Gastroesophageal sphincter (tissue), 4 donors: ENCODE results near the gene USP12. TPM values are rescaled to one million over a fixed set of nuclear protein-coding genes. Genes with fewer than 3 reads are reported as not detected.
A peak's percentile ranks its signal among the peaks of the same experiment; 100 is the strongest.

Experiments
- ATAC-seq: fragments of 150-250 bp; one replicate; pipeline ENCODE4 v1.9.1; 2016; ENCODE audit warnings: mild to moderate bottlenecking, moderate library complexity
- H3K27ac ChIP-seq, 4 donors: fragments of 200-600 bp; sonication (generic) in 3 of 4; 1 replicate in 3 of 4; 2 replicates in 1 of 4; pipeline ENCODE4 v1.5.1; 2016 to 2019
- H3K27me3 ChIP-seq: fragments of 200-600 bp; sonication (generic); one replicate; pipeline ENCODE4 v1.5.1; 2019
- H3K36me3 ChIP-seq, 2 donors: fragments of 200-600 bp; sonication (generic); one replicate each; pipeline ENCODE4 v1.5.1; 2019; ENCODE audit warnings: control low read depth in 1 of 2
- H3K4me1 ChIP-seq, 3 donors: fragments of 200-600 bp; sonication (generic); 1 replicate in 2 of 3; 2 replicates in 1 of 3; pipeline ENCODE4 v1.5.1; 2016 to 2019; ENCODE audit warnings: control low read depth in 2 of 3
- H3K4me3 ChIP-seq, 2 donors: fragments of 200-600 bp; sonication (generic); one replicate each; pipeline ENCODE4 v1.5.1; 2019; ENCODE audit warnings: mild to moderate bottlenecking in 1 of 2, moderate library complexity in 1 of 2
- H3K9me3 ChIP-seq, 3 donors: fragments of 200-600 bp; sonication (generic); one replicate each; pipeline ENCODE4 v1.5.1; 2017 to 2019; ENCODE audit warnings: control low read depth in 2 of 3
- EP300 ChIP-seq: sonication (generic); formaldehyde crosslinking; IDR thresholded peaks from one replicate; pipeline ENCODE4 v1.6.1; 2017; ENCODE audit warnings: antibody characterized with exemption, mild to moderate bottlenecking
- POLR2A ChIP-seq, 2 donors: fragments of 450-650 bp; IDR thresholded peaks; one replicate each; pipeline ENCODE4 v1.6.1; 2017; ENCODE audit warnings: antibody characterized with exemption in 2 of 2, mild to moderate bottlenecking in 2 of 2, moderate library complexity in 1 of 2
- POLR2AphosphoS5 ChIP-seq: sonication (generic); formaldehyde crosslinking; IDR thresholded peaks from one replicate; pipeline ENCODE4 v1.6.1; 2017; ENCODE audit warnings: antibody characterized with exemption
- WGBS, 2 donors: methylation state at CpG; one replicate each; pipeline ENCODE4 v1.1.5; 2018; ENCODE audit warnings: low coverage in 1 of 2; 5-methylcytosine and 5-hydroxymethylcytosine counted together
- total RNA-seq, 4 donors: library from RNA; depleted of rRNA; stranded (reverse); fragments of >200 nt; gene quantifications; one replicate each; pipeline ENCODE4 v1.1.0, GENCODE V29; 2016
- TF ChIP-seq, protein P1 (sequence below), 4 experiments: fragments of 200-600 bp in 2 of 4; fragments of 450-650 bp in 2 of 4; sonication (generic) in 1 of 4; IDR thresholded peaks; one replicate each; pipeline ENCODE4 v1.5.1; 2017 to 2019; ENCODE audit warnings: antibody characterized with exemption in 4 of 4, mild to moderate bottlenecking in 2 of 4, moderate library complexity in 2 of 4

The USP12 gene
- total RNA-seq, 4 donors from 2014 or later, result 55.7 to 116 (median 78.8) TPM

DNA sequence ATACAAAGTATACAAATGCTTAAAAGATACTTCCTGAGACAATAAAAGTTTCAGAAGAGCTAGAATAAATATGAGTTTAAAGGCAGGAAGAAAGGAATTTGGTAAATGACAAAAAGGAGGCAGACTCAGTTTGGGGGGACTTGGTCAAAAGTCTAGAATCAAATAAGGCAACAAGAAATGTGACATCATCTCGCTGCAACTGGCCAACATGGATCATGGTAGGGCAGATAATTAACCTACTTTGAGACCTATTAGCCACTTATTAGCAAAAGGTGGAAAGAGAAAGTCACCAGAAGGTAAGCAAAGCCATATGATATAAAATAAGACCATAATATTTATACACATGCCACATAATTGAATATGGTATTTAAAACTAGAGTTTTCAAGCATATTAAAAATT, 5.3 kb downstream of the USP12 start:
- Histone ChIP-seq H3K4me1 (peaks cover 46 to 92% (median 50%) of the 10 kb centered on the region in 3 donors), H3K9me3 (no peaks in the 10 kb centered on the region), H3K4me3 (no peak overlapping the region), H3K27me3 (no peaks in the 10 kb centered on the region), H3K27ac (peak overlapping the region; percentile 59 to 99 (median 96)), H3K36me3 (no peaks in the 10 kb centered on the region)
- ATAC-seq, result no peak
- WGBS, 2 donors, result 53 to 89% methylated on average over 1 of the region's 1 CpG
- TF ChIP-seq EP300 (no peak), POLR2AphosphoS5 (no peak), POLR2A (IDR thresholded peaks at IDR 0.05) (no peak)
- TF ChIP-seq, protein P1, sequence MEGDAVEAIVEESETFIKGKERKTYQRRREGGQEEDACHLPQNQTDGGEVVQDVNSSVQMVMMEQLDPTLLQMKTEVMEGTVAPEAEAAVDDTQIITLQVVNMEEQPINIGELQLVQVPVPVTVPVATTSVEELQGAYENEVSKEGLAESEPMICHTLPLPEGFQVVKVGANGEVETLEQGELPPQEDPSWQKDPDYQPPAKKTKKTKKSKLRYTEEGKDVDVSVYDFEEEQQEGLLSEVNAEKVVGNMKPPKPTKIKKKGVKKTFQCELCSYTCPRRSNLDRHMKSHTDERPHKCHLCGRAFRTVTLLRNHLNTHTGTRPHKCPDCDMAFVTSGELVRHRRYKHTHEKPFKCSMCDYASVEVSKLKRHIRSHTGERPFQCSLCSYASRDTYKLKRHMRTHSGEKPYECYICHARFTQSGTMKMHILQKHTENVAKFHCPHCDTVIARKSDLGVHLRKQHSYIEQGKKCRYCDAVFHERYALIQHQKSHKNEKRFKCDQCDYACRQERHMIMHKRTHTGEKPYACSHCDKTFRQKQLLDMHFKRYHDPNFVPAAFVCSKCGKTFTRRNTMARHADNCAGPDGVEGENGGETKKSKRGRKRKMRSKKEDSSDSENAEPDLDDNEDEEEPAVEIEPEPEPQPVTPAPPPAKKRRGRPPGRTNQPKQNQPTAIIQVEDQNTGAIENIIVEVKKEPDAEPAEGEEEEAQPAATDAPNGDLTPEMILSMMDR (IDR thresholded peaks at IDR 0.05), result no peak

DNA sequence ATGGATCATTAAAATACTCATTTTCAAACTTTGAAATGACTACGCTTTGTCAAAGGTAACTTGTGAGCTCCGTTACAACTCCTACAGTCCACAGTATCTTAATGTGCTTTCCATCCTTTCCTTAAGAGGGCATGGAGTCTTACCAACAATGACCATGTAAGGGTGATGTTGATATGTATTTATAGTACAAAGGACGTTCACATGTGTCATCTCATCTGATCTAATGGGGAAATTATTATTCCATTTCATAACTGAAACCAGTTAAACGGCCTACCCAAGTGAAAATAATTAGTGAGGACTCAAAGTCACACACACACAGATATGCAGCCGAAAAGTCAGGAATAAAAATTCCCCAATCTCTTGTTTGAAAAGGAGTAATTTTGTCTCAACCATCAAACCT, 9.6 kb downstream of the USP12 start:
- Histone ChIP-seq H3K36me3 (no peaks in the 10 kb centered on the region), H3K27me3 (no peaks in the 10 kb centered on the region), H3K27ac (peak overlapping the region; percentile 76 to 98 (median 92)), H3K9me3 (no peaks in the 10 kb centered on the region), H3K4me1 (peaks cover 24 to 88% (median 41%) of the 10 kb centered on the region in 3 donors), H3K4me3 (peak overlapping the region in 1 of 2 donors; percentile 12)
- WGBS, 2 donors, result 23 to 39% methylated on average over 5 of the region's 5 CpGs
- peak; percentile 94 for ATAC-seq
- TF ChIP-seq EP300 (no peak), POLR2AphosphoS5 (peak; percentile 87)

DNA sequence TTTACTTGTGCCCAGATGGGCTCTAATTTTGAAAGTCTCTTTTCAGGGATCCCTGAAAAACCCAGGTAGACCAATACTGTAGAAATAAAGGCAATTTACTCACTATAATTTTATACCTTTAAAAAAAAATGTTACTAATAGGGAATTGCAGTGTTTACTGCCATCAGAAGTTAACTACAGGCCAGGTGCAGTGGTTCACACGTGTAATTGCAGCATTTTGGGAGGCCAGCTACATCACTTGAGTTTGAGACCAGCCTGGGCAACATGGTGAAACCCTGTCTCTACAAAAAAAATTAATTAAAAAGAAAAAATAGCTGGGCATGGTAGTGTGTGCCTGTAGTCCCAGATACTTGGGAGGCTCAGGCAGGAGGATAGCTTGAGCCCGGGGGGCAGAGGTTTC, 10.2 kb downstream of the USP12 start:
- Histone ChIP-seq H3K9me3 (peaks cover 0 to 1% (median 0%) of the 10 kb centered on the region in 3 donors), H3K27ac (peak overlapping the region; percentile 76 to 98 (median 92)), H3K27me3 (no peaks in the 10 kb centered on the region), H3K4me1 (peaks cover 18 to 82% (median 38%) of the 10 kb centered on the region in 3 donors), H3K36me3 (no peaks in the 10 kb centered on the region), H3K4me3 (no peak overlapping the region)
- WGBS, 2 donors, result 19 to 63% methylated on average over 2 of the region's 2 CpGs
- peak; percentile 6 for ATAC-seq
- TF ChIP-seq POLR2AphosphoS5 (no peak), POLR2A (IDR thresholded peaks at IDR 0.05) (no peak)
- TF ChIP-seq, protein P1 (IDR thresholded peaks at IDR 0.05), result peak in 1 of 4 experiments; percentile 17

DNA sequence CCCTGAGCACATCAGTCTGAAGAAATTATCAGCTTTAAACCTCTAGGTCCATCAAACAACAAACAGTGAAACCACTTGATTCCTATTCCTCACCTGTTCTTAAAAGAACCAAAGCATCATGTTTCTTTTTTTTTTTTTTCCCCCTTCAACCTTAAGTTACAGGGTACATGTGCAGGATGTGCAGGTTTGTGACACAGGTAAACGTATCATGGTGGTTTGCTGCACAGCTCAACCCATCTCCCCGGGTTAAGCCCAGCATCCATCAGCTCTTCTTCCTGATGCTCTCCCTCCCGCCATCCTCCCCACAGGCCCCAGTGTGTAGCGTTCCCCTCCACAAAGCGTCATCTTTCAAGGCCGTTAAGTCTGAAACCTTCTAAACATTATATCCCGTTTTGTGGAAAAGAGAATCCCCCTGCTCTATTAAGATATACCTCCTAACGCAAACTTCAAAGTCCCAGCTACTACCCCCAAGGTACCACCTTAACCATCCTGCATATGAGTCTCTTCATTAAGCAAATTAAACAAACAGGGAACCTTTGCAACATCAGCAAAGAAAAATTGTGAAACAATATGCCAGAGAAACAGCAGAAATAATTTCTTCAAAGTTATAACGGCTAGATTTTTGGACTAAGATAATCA, 10.8 kb downstream of the USP12 start:
- peaks cover 0 to 7% (median 0%) of the 10 kb centered on the region in 3 donors for H3K9me3 ChIP-seq
- H3K4me1 ChIP-seq, result peaks cover 13 to 76% (median 34%) of the 10 kb centered on the region in 3 donors
- peak overlapping the region; percentile 76 to 98 (median 92) for H3K27ac ChIP-seq
- no peak overlapping the region for H3K4me3 ChIP-seq
- ATAC-seq, result no peak
- no peaks in the 10 kb centered on the region for H3K27me3 ChIP-seq
- TF ChIP-seq POLR2AphosphoS5, result no peak
- TF ChIP-seq, protein P1 (IDR thresholded peaks at IDR 0.05), result no peak
- TF ChIP-seq POLR2A (IDR thresholded peaks at IDR 0.05), result no peak
- no peak for TF ChIP-seq EP300
- 63 to 75% methylated on average over 8 to 9 of the region's 9 CpGs for WGBS, 2 donors
- H3K36me3 ChIP-seq, result no peaks in the 10 kb centered on the region

DNA sequence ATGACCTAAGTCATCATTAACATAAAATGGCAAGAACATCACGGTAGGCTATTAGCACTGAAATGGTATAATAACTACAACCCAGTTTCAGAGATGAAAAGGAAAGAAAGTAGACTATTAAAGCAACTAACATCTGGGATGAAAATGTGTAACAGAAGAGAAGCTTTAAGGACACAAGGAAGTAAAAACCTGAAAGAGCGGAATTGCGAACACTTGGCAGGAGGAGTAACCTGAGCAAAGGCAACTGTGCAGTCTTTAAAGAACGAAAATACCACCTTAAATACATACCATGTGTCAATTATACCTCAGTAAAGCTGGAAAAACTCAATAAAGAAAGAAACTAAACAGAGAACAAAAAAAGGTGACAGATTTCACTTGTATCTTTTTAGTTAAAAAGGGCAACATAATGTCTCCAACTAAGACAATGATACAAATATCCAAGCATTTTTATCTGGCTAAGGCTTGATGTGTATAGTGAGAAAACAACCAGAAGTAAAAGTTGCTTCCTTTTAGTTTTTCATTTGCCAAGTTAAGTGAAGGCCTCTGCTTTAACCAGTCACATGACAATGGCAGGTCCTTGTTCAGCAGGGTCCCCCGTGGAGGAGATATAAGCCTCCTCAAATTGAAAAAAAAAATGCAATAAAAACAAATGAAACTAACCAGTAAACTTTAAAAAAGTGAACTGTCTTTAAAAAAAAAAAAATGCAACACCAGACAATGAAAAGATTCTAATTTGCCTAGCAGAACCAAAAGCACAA, 11.6 kb downstream of the USP12 start:
- H3K27ac ChIP-seq, result peak overlapping the region; percentile 22 to 98 (median 92)
- no peak overlapping the region for H3K4me3 ChIP-seq
- H3K9me3 ChIP-seq, result peaks cover 0 to 7% (median 0%) of the 10 kb centered on the region in 3 donors
- H3K36me3 ChIP-seq, result no peaks in the 10 kb centered on the region
- H3K4me1 ChIP-seq, result peaks cover 13 to 68% (median 28%) of the 10 kb centered on the region in 3 donors
- no peaks in the 10 kb centered on the region for H3K27me3 ChIP-seq
- no peak for ATAC-seq
- no peak for TF ChIP-seq EP300
- no peak for TF ChIP-seq POLR2A (IDR thresholded peaks at IDR 0.05)
- TF ChIP-seq, protein P1 (IDR thresholded peaks at IDR 0.05), result no peak
- no peak for TF ChIP-seq POLR2AphosphoS5
- WGBS, 2 donors, result 85 to 96% methylated on average over 4 to 5 of the region's 5 CpGs
